IMR-90 (cell line): ENCODE measurements around the gene TTLL8. TPM values are rescaled to one million over a fixed set of nuclear protein-coding genes. Genes with fewer than 3 reads are reported as not detected.
A peak's percentile ranks its signal among the peaks of the same experiment; 100 is the strongest.

ENCODE experiments used
- ATAC-seq: fragments of 200-7000 bp; cut with Tn5 transposase; 2 replicates; pipeline ENCODE4 v1.9.1; 2020; ENCODE audit warnings: low read depth, mild to moderate bottlenecking, moderate library complexity
- BruUV-seq: library from RNA; stranded (reverse); fragments of 400-500 nt; replicated peaks from 2 replicates; lab custom pipeline; 2021; lab: Mats Ljungman, UMichigan
- CTCF ChIA-PET: fragments of 300-600 bp; formaldehyde crosslinking; extraction: SDS; loops from one replicate; lab custom pipeline; 2021; ENCODE audit warnings: antibody characterized with exemption; lab: Yijun Ruan, JAX
- POLR2A ChIA-PET: fragments of 300-600 bp; sonication (Branson Sonifier 250); formaldehyde crosslinking; loops from one replicate; lab custom pipeline; 2022; ENCODE audit warnings: antibody characterized with exemption; ENCODE audit not compliant: unreplicated experiment; lab: Charles Lee
- DNase-seq: peaks from one replicate; pipeline ENCODE4 v3.0.0; 2013
- H2AFZ ChIP-seq: replicated peaks from 2 replicates; pipeline ENCODE3; 2013; ENCODE audit warnings: low read length, mild to moderate bottlenecking; ENCODE audit not compliant: poor library complexity
- H2AK5ac ChIP-seq: 2 replicates; pipeline ENCODE4 v1.6.1; 2013; ENCODE audit warnings: low read depth, low read length, inconsistent platforms
- H2AK9ac ChIP-seq: replicated peaks from 2 replicates; pipeline ENCODE3; 2013; ENCODE audit warnings: mild to moderate bottlenecking, low read depth, low read length, moderate library complexity; ENCODE audit not compliant: poor library complexity
- H2BK120ac ChIP-seq: 2 replicates; pipeline ENCODE4 v1.6.1; 2013; ENCODE audit warnings: low read depth, low read length, inconsistent platforms
- H2BK15ac ChIP-seq: 3 replicates; pipeline ENCODE4 v1.6.1; 2013; ENCODE audit warnings: low read depth, low read length, inconsistent platforms
- H2BK20ac ChIP-seq: 2 replicates; pipeline ENCODE4 v1.6.1; 2013; ENCODE audit warnings: low read depth, mild to moderate bottlenecking, inconsistent platforms, low read length, moderate library complexity
- H2BK5ac ChIP-seq: 2 replicates; pipeline ENCODE4 v1.6.1; 2013; ENCODE audit warnings: mild to moderate bottlenecking, low read depth, low read length, inconsistent platforms; ENCODE audit not compliant: poor library complexity, severe bottlenecking
- H3K14ac ChIP-seq: replicated peaks from 2 replicates; pipeline ENCODE4 v1.6.1; 2013; ENCODE audit warnings: low read depth, low read length, inconsistent platforms
- H3K18ac ChIP-seq: 2 replicates; pipeline ENCODE4 v1.6.1; 2013; ENCODE audit warnings: low read depth, low read length, control low read depth
- H3K23ac ChIP-seq: 2 replicates; pipeline ENCODE4 v1.6.1; 2013; ENCODE audit warnings: low read depth, low read length, inconsistent platforms
- H3K27ac ChIP-seq: 2 replicates; pipeline ENCODE4 v1.5.1; 2013; ENCODE audit warnings: mild to moderate bottlenecking, control low read depth, low read length; ENCODE audit not compliant: insufficient read depth
- H3K27me3 ChIP-seq: 2 replicates; pipeline ENCODE4 v1.6.1; 2013; ENCODE audit warnings: low read length; ENCODE audit not compliant: control insufficient read depth, insufficient read depth
- H3K36me3 ChIP-seq: 2 replicates; pipeline ENCODE4 v1.6.1; 2013; ENCODE audit warnings: low read length, mixed read lengths; ENCODE audit not compliant: control insufficient read depth, insufficient read depth
- H3K4ac ChIP-seq: 2 replicates; pipeline ENCODE4 v1.6.1; 2013; ENCODE audit warnings: low read depth, low read length, inconsistent platforms
- H3K4me1 ChIP-seq: 2 replicates; pipeline ENCODE4 v1.6.1; 2013; ENCODE audit warnings: low read length, mixed read lengths; ENCODE audit not compliant: control insufficient read depth, insufficient read depth
- H3K4me2 ChIP-seq: 2 replicates; pipeline ENCODE4 v1.6.1; 2013; ENCODE audit warnings: low read depth, mild to moderate bottlenecking, control low read depth, low read length, moderate library complexity
- H3K4me3 ChIP-seq: 2 replicates; pipeline ENCODE4 v1.5.1; 2013; ENCODE audit warnings: low read depth, mild to moderate bottlenecking, control low read depth, low read length, moderate library complexity; ENCODE audit not compliant: insufficient read depth
- H3K56ac ChIP-seq: 2 replicates; pipeline ENCODE4 v1.6.1; 2013; ENCODE audit warnings: low read length, inconsistent platforms; ENCODE audit not compliant: insufficient read depth; ENCODE audit errors: extremely low read depth
- H3K79me1 ChIP-seq, 2 experiments: 2 replicates each; pipeline ENCODE4 v1.6.1; 2013; ENCODE audit warnings: low read length in 2 of 2, inconsistent platforms in 1 of 2, low read depth in 1 of 2
- H3K9ac ChIP-seq: 2 replicates; pipeline ENCODE4 v1.6.1; 2013; ENCODE audit warnings: low read depth, low read length, control low read depth
- H3K9me1 ChIP-seq: 2 replicates; pipeline ENCODE4 v1.6.1; 2013; ENCODE audit warnings: low read length, inconsistent platforms; ENCODE audit not compliant: insufficient read depth
- H3K9me3 ChIP-seq: 2 replicates; pipeline ENCODE4 v1.6.1; 2013; ENCODE audit warnings: low read length; ENCODE audit not compliant: control insufficient read depth, insufficient read depth
- H4K20me1 ChIP-seq: 2 replicates; pipeline ENCODE4 v1.6.1; 2013; ENCODE audit warnings: low read length, inconsistent platforms; ENCODE audit not compliant: insufficient read depth
- H4K5ac ChIP-seq: 2 replicates; pipeline ENCODE4 v1.6.1; 2013; ENCODE audit warnings: mild to moderate bottlenecking, low read depth, low read length, control low read depth
- H4K8ac ChIP-seq, 2 experiments: 2 replicates each; pipeline ENCODE4 v1.6.1; 2013; ENCODE audit warnings: low read depth in 2 of 2, low read length in 2 of 2, control low read depth in 1 of 2, inconsistent platforms in 1 of 2
- H4K91ac ChIP-seq: 2 replicates; pipeline ENCODE4 v1.6.1; 2013; ENCODE audit warnings: low read depth, low read length, inconsistent platforms; ENCODE audit not compliant: insufficient read depth
- NFE2L2 ChIP-seq: fragments of 150-350 bp; IDR thresholded peaks from 2 replicates; pipeline ENCODE4 v1.6.1; 2016; ENCODE audit warnings: low read depth, mild to moderate bottlenecking, low read length
- RAD21 ChIP-seq: IDR thresholded peaks from 2 replicates; pipeline ENCODE4 v1.6.1; 2012; ENCODE audit warnings: low read length, improper control_type of control experiment
- WGBS, 2 experiments: methylation state at CpG; one replicate each; pipeline versions ENCODE4 v1.1.5 to v1.1.7; 2013; ENCODE audit warnings: missing lambda C conversion rate in 2 of 2; ENCODE audit not compliant: insufficient read length in 1 of 2; ENCODE audit errors: extremely low coverage in 2 of 2; 5-methylcytosine and 5-hydroxymethylcytosine counted together
- dilution Hi-C: fragments of 300-500 bp; cut with HindIII; formaldehyde crosslinking; loops from one replicate; pipeline ENCODE4 v1.14.3; 2018; ENCODE audit warnings: low sequenced_read_pairs; ENCODE audit not compliant: unreplicated experiment
- in situ Hi-C: fragments of 300-500 bp; cut with MboI; formaldehyde crosslinking; loops from 3 replicates; pipeline ENCODE4 v1.14.3; 2019; ENCODE audit warnings: low sequenced_read_pairs, inconsistent platforms, mixed read lengths
- intact Hi-C: fragments of 100-400 bp; cut with micrococcal nuclease; formaldehyde crosslinking; loops from 2 replicates; pipeline ENCODE4 v1.10.0; 2022
- polyA plus RNA-seq, 3 experiments: library from polyadenylated mRNA; depleted of rRNA; stranded (reverse); fragments of >200 nt; gene quantifications; 2 replicates each; pipeline ENCODE4 v1.2.3, GENCODE V29; 2012; ENCODE audit warnings: low replicate concordance in 1 of 3
- total RNA-seq: library from RNA; depleted of rRNA; stranded (reverse); fragments of >200 nt; gene quantifications from 2 replicates; pipeline ENCODE4 v1.2.3, GENCODE V29; 2012

Gene TTLL8
- total and polyA plus RNA-seq, 2 of the 4 experiments (the other 2 are of a cell fraction), result not detected

- DNase-seq, result no peak
- WGBS, 2 experiments, result 84% methylated on average over 13 of the region's 43 CpGs; no CpG with 5 or more reads in 1 of the 2 experiments
- H3K9me1 ChIP-seq, result no peaks in the 10 kb centered on the region
- H3K4me1 ChIP-seq, result no peaks in the 10 kb centered on the region; the same call in 1 of the 2 replicates
- CTCF ChIA-PET, result no interaction called here
- H3K79me1 ChIP-seq, result no peaks in the 10 kb centered on the region
- H3K14ac ChIP-seq, result no peak overlapping the region
- H4K8ac ChIP-seq, result no peak overlapping the region
- BruUV-seq, result no TSS peak
- no peak overlapping the region for H2AK9ac ChIP-seq
- no peak overlapping the region for H2BK5ac ChIP-seq
- no peak overlapping the region for H3K4ac ChIP-seq
- H3K56ac ChIP-seq, result no peak overlapping the region
- no peak for ATAC-seq
- intact Hi-C loops, result no loop called here
- in situ Hi-C loops, result no loop called here
- no peak overlapping the region for H4K5ac ChIP-seq
- no peak overlapping the region for H3K18ac ChIP-seq
- no peaks in the 10 kb centered on the region for H3K27me3 ChIP-seq
- no peak overlapping the region for H3K4me2 ChIP-seq
- no peak overlapping the region for H3K23ac ChIP-seq
- H3K9me3 ChIP-seq, result no peaks in the 10 kb centered on the region
- H4K20me1 ChIP-seq, result no peaks in the 10 kb centered on the region
- H2AFZ ChIP-seq, result peak overlapping the region; percentile 21
- no peaks in the 10 kb centered on the region for H3K36me3 ChIP-seq
- H3K4me3 ChIP-seq, result no peak overlapping the region
- no peak overlapping the region for H2AK5ac ChIP-seq
- dilution Hi-C loops, result no loop called here
- no peak overlapping the region for H2BK15ac ChIP-seq
- no peak overlapping the region for H3K27ac ChIP-seq
- H2BK20ac ChIP-seq, result no peak overlapping the region
- H3K9ac ChIP-seq, result no peak overlapping the region
- POLR2A ChIA-PET, result interaction anchor here (0.5 kb wide), 1 partner anchor 12 kb away, joined by 4 read pairs; no protein-coding TSS in a partner anchor
- TF ChIP-seq RAD21, result no peak
- TF ChIP-seq NFE2L2, result no peak
- no peak overlapping the region for H2BK120ac ChIP-seq
- H4K91ac ChIP-seq, result no peak overlapping the region
These were observed 18.8 kb upstream of the TTLL8 start for GRCh38 chr22:50076646-50077535.
